Neural cell (in vitro differentiated cells): Measurements from ENCODE around the gene SLC4A7. TPM values are rescaled to one million over a fixed set of nuclear protein-coding genes. Genes with fewer than 3 reads are reported as not detected.

ENCODE experiments used
- H2AFZ ChIP-seq: fragments of 200-600, 300-800 bp; sonication (generic), shearing (Covaris generic); 2 replicates; pipeline ENCODE4 v1.6.0; 2014; ENCODE audit warnings: low read depth, mild to moderate bottlenecking, antibody characterized with exemption, low read length, moderate library complexity
- H3F3A ChIP-seq: fragments of 200-600 bp; shearing (Covaris generic); 2 replicates; pipeline ENCODE4 v1.6.1; 2016; ENCODE audit warnings: mild to moderate bottlenecking, moderate library complexity, mixed read lengths, antibody characterized with exemption, low read length; ENCODE audit not compliant: insufficient read depth, poor library complexity, severe bottlenecking
- H3K27ac ChIP-seq: fragments of 200-600, 300-800 bp; sonication (generic), shearing (Covaris generic); 2 replicates; pipeline ENCODE4 v1.5.1; 2014; ENCODE audit warnings: mild to moderate bottlenecking, low read length, moderate library complexity
- H3K27me3 ChIP-seq: fragments of 300-800, 200-600 bp; sonication (generic), shearing (Covaris generic); 2 replicates; pipeline ENCODE4 v1.6.0; 2014; ENCODE audit warnings: mild to moderate bottlenecking, low read depth, low read length, moderate library complexity; ENCODE audit not compliant: insufficient read depth
- H3K36me3 ChIP-seq: fragments of 300-800, 200-600 bp; sonication (generic), shearing (Covaris generic); 2 replicates; pipeline ENCODE4 v1.5.1; 2014; ENCODE audit warnings: mild to moderate bottlenecking, antibody characterized with exemption, low read length, moderate library complexity; ENCODE audit not compliant: insufficient read depth
- H3K4me2 ChIP-seq: fragments of 300-800, 200-600 bp; sonication (generic), shearing (Covaris generic); 2 replicates; pipeline ENCODE4 v1.6.0; 2014; ENCODE audit warnings: mild to moderate bottlenecking, low read length
- H3K4me3 ChIP-seq: fragments of 300-800, 200-600 bp; sonication (generic), shearing (Covaris generic); 2 replicates; pipeline ENCODE4 v1.5.1; 2014; ENCODE audit warnings: mild to moderate bottlenecking, low read length, moderate library complexity
- H3K79me2 ChIP-seq: fragments of 200-600 bp; shearing (Covaris generic); replicated peaks from 2 replicates; pipeline ENCODE4 v1.6.0; 2014; ENCODE audit warnings: mild to moderate bottlenecking, low read length, moderate library complexity; ENCODE audit not compliant: insufficient read depth
- H3K9ac ChIP-seq: fragments of 300-800, 200-600 bp; sonication (generic), shearing (Covaris generic); 2 replicates; pipeline ENCODE4 v1.6.1; 2016; ENCODE audit warnings: mild to moderate bottlenecking, low read length, mixed read lengths
- H3K9me2 ChIP-seq: fragments of 200-600 bp; shearing (Covaris generic); 2 replicates; pipeline ENCODE4 v1.6.1; 2016; ENCODE audit warnings: mild to moderate bottlenecking, low read length, mixed read lengths; ENCODE audit not compliant: insufficient read depth
- H3K9me3 ChIP-seq: fragments of 200-600, 300-800 bp; sonication (generic), shearing (Covaris generic); 2 replicates; pipeline ENCODE4 v1.6.1; 2016; ENCODE audit warnings: mild to moderate bottlenecking, mixed run types, low read length, moderate library complexity, mixed read lengths
- H4K20me1 ChIP-seq: fragments of 200-600 bp; shearing (Covaris generic); 2 replicates; pipeline ENCODE4 v1.6.1; 2016; ENCODE audit warnings: mild to moderate bottlenecking, mixed run types; ENCODE audit not compliant: insufficient read depth
- EP300 ChIP-seq: fragments of 450-650 bp; conservative IDR thresholded peaks from 2 replicates; pipeline ENCODE4 v1.6.1; 2014; ENCODE audit warnings: antibody characterized with exemption, mild to moderate bottlenecking, moderate library complexity; ENCODE audit not compliant: poor library complexity, severe bottlenecking
- EZH2 ChIP-seq: fragments of 200-600, 300-800 bp; shearing (Covaris generic), sonication (generic); IDR thresholded peaks from 2 replicates; pipeline ENCODE4 v1.6.1; 2014; ENCODE audit warnings: antibody characterized with exemption, low read length, borderline replicate concordance, mild to moderate bottlenecking; ENCODE audit not compliant: insufficient read depth, poor library complexity, severe bottlenecking
- MXI1 ChIP-seq: fragments of 450-650 bp; conservative IDR thresholded peaks from 2 replicates; pipeline ENCODE4 v1.6.1; 2014; ENCODE audit warnings: antibody characterized with exemption, mild to moderate bottlenecking; ENCODE audit not compliant: poor library complexity, severe bottlenecking
- POLR2AphosphoS5 ChIP-seq: IDR thresholded peaks from 2 replicates; pipeline ENCODE4 v1.6.1; 2012
- RAD21 ChIP-seq: fragments of 450-650 bp; conservative IDR thresholded peaks from 2 replicates; pipeline ENCODE4 v1.6.1; 2014; ENCODE audit warnings: antibody characterized with exemption, mild to moderate bottlenecking, moderate library complexity
- SMC3 ChIP-seq: fragments of 450-650 bp; conservative IDR thresholded peaks from 2 replicates; pipeline ENCODE4 v1.6.1; 2014; ENCODE audit warnings: antibody characterized with exemption, mild to moderate bottlenecking, moderate library complexity; ENCODE audit not compliant: poor library complexity
- TAF1 ChIP-seq: IDR thresholded peaks from 2 replicates; pipeline ENCODE4 v1.6.1; 2012; ENCODE audit warnings: low read depth
- polyA plus RNA-seq: library from polyadenylated mRNA; depleted of rRNA; stranded (reverse); fragments of >200 nt; gene quantifications from 2 replicates; pipeline ENCODE4 v1.2.3, GENCODE V29; 2014
- TF ChIP-seq, protein P1 (sequence below): fragments of 450-650 bp; IDR thresholded peaks from 2 replicates; pipeline ENCODE4 v1.5.1; 2014; ENCODE audit warnings: antibody characterized with exemption, mild to moderate bottlenecking, moderate library complexity; ENCODE audit not compliant: poor library complexity, severe bottlenecking
- TF ChIP-seq, protein P2 (sequence below): IDR thresholded peaks from 2 replicates; pipeline ENCODE4 v1.6.1; 2012; ENCODE audit warnings: borderline replicate concordance

Gene SLC4A7
- polyA plus RNA-seq, 1 donor from 2014 or later, result 96.9 TPM

DNA sequence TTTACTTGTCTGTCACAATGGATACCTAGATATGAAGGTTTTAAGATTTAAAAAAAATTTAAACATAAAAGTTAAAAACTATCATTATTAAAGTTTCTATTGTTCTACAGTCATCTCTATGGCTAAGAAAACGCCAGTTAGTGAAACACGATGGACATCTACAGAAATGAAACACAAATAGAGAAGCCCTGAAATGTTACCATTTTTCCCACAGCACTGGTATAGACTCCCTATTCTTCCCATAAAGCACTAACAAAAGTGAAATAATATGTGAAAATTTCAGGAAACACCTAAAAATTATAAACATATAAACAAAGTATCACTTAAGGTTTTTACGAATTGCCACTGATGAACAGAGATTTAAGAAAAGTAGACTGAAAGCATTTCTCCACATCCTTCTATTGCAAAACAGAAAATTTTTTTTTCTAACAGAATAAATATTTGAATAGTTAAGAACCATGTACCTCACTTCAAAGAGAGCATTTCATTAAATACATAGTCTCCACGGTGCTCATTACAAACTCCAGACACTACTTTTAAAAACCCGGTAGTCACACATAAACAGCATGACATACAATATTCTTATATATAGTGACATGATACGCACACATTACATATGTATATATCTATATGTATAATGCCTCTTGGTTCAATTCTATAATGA, 107.9 kb downstream of the SLC4A7 start:
- Histone ChIP-seq H3K4me3 (no peak overlapping the region), H3K4me2 (no peak overlapping the region), H3F3A (no peaks in the 10 kb centered on the region), H3K9me2 (no peaks in the 10 kb centered on the region), H3K36me3 (no peaks in the 10 kb centered on the region), H2AFZ (no peak overlapping the region), H3K9me3 (no peaks in the 10 kb centered on the region), H3K27ac (no peak overlapping the region), H3K79me2 (no peaks in the 10 kb centered on the region), H3K27me3 (no peaks in the 10 kb centered on the region), H3K9ac (no peak overlapping the region), H4K20me1 (no peaks in the 10 kb centered on the region)
- TF ChIP-seq RAD21 (no peak), EP300 (no peak), POLR2AphosphoS5 (no peak), EZH2 (no peak), TAF1 (no peak), SMC3 (no peak), MXI1 (no peak)
- TF ChIP-seq, protein P1, sequence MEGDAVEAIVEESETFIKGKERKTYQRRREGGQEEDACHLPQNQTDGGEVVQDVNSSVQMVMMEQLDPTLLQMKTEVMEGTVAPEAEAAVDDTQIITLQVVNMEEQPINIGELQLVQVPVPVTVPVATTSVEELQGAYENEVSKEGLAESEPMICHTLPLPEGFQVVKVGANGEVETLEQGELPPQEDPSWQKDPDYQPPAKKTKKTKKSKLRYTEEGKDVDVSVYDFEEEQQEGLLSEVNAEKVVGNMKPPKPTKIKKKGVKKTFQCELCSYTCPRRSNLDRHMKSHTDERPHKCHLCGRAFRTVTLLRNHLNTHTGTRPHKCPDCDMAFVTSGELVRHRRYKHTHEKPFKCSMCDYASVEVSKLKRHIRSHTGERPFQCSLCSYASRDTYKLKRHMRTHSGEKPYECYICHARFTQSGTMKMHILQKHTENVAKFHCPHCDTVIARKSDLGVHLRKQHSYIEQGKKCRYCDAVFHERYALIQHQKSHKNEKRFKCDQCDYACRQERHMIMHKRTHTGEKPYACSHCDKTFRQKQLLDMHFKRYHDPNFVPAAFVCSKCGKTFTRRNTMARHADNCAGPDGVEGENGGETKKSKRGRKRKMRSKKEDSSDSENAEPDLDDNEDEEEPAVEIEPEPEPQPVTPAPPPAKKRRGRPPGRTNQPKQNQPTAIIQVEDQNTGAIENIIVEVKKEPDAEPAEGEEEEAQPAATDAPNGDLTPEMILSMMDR, result no peak
- TF ChIP-seq, protein P2, sequence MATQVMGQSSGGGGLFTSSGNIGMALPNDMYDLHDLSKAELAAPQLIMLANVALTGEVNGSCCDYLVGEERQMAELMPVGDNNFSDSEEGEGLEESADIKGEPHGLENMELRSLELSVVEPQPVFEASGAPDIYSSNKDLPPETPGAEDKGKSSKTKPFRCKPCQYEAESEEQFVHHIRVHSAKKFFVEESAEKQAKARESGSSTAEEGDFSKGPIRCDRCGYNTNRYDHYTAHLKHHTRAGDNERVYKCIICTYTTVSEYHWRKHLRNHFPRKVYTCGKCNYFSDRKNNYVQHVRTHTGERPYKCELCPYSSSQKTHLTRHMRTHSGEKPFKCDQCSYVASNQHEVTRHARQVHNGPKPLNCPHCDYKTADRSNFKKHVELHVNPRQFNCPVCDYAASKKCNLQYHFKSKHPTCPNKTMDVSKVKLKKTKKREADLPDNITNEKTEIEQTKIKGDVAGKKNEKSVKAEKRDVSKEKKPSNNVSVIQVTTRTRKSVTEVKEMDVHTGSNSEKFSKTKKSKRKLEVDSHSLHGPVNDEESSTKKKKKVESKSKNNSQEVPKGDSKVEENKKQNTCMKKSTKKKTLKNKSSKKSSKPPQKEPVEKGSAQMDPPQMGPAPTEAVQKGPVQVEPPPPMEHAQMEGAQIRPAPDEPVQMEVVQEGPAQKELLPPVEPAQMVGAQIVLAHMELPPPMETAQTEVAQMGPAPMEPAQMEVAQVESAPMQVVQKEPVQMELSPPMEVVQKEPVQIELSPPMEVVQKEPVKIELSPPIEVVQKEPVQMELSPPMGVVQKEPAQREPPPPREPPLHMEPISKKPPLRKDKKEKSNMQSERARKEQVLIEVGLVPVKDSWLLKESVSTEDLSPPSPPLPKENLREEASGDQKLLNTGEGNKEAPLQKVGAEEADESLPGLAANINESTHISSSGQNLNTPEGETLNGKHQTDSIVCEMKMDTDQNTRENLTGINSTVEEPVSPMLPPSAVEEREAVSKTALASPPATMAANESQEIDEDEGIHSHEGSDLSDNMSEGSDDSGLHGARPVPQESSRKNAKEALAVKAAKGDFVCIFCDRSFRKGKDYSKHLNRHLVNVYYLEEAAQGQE, result no peak

DNA sequence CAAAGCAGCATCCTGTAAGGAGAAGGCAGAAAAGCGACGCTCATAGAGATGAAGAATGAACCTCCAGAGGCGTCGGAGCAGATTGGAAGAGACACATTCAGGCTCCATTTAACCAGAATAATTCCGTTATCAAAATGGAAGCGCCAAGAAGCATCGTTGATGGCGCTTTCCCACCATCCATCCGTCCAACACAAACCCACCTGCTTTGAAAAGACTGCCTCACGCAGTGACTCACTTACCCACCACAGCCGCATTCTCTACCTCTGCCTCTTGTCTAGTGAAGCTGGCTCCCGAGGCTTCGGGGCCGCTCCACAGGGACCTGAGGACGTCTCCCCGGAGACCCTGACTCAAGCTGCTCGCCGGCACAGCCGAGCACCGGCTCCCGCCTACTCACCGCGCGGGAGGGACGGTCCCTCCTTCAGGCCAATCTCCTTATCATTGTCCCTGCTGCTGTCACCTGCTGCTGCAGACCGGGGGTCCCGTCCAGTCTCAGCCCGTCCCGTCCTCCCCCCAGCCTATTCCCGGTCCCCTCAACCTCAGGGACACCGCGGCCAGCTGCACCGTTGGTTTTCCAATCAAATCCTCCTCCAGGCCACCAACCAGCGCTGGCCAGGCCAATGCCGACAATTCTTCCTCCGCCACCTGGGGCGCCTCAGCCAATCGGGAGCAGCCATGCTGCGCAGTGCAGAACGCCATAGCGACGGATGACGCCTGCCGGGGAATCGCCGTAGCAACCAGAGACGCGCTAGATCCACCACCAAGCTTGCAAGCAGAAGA, 115.2 kb downstream of the SLC4A7 start, which contains the start of gene NEK10:
TSS of gene NEK10 (minus strand) at position 553 of the 777 bp plus-strand sequence. CDS start 16,501 bp downstream, outside the sequence.
- Histone ChIP-seq H3K4me2 (peak within 1 kb of the TSS; percentile 37), H3K4me3 (peak within 1 kb of the TSS; percentile 87), H3F3A (peaks cover 5% of the 10 kb centered on the region), H3K27me3 (no peaks in the 10 kb centered on the region), H3K79me2 (no peaks in the 10 kb centered on the region), H3K9me2 (no peaks in the 10 kb centered on the region), H3K27ac (peak within 1 kb of the TSS; percentile 25), H3K9ac (peak within 1 kb of the TSS; percentile 68), H3K9me3 (no peaks in the 10 kb centered on the region), H3K36me3 (no peaks in the 10 kb centered on the region), H4K20me1 (no peaks in the 10 kb centered on the region), H2AFZ (peak within 1 kb of the TSS; percentile 95)
- TF ChIP-seq, protein P2, result peak; percentile 43
- peak; percentile 44 for TF ChIP-seq SMC3
- peak; percentile 45 for TF ChIP-seq EP300
- TF ChIP-seq MXI1, result peak; percentile 98
- peak; percentile 69 for TF ChIP-seq POLR2AphosphoS5
- no peak for TF ChIP-seq TAF1
- peak; percentile 34 for TF ChIP-seq RAD21
- no peak for TF ChIP-seq EZH2
- TF ChIP-seq, protein P1, result no peak
